Right kidney (tissue), 1 donor: Measurements from ENCODE around the gene KIF26B.
"Not testable (repeated sequence)": the region's sequence is repeated elsewhere in the genome, so short reads cannot be mapped to it uniquely, and the experiment has no call there.

ENCODE experiments used
- DNase-seq: peaks from one replicate; pipeline ENCODE4 v3.0.0-alpha.2; 2016

The KIF26B gene

GRCh38 chr1:245283001-245283400 is 128.2 kb downstream of the KIF26B start:
- DNase-seq, result no peak

DNA sequence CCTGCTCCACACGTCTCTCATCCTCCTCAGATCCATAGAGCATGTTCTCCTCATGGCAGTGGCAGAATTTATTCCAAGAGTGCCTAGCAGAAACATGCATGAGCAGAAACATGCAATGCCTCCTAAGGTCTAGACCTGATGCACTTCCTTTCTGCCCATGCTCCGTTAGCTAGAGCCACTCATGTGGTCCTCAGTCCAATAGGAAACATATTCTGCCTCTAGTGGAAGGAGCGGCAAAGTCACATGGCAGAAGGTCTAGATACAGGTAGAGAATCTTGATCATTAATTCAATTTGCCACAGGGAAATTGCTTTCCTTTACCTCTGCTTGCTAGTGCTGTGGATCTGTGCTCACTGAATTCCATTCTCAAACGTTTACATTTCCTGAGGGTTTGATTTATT is 130.4 kb downstream of the KIF26B start:
- no peak for DNase-seq

DNA sequence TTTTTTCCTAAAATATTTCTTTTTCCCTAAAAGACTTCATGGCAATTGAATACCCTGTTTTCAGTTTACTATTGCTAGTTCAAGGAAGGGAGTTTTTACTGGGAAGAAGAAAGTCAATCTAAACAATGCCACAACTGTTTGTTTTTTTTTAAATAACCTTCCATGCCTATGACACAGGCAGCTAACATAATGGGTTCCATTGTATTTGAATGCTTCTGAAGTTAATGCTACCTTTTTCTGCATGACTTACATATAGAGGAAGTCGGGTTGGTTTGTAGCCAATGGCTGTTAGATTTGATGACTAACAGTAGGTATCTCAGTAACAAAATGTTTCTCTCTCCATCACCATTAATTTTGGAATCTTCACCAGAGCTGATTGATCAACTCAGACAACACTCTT is 134.0 kb downstream of the KIF26B start:
- DNase-seq, result no peak

DNA sequence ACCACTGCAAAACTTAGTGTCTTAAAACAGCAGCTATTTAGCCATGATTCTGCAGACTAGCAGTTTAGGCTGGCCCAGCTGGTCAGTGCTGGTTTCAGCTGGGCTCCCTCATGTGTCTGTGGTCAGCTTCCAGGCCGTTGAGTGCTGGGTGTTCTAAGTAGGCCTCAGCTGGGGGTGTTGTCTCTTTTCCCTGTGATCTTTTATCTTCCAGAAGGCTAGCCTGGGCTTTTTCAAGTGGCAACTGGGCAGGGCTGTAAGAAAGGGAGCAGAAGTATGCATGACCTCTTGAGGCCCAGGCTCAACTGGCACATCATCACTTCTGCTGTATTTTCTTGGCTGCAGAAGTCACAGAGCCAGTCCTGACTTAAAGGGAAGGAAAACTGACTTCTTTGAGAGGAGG is 136.1 kb downstream of the KIF26B start:
- no peak for DNase-seq

- DNase-seq, result no peak
These were observed 136.6 kb downstream of the KIF26B start for GRCh38 chr1:245291351-245291750.

DNA sequence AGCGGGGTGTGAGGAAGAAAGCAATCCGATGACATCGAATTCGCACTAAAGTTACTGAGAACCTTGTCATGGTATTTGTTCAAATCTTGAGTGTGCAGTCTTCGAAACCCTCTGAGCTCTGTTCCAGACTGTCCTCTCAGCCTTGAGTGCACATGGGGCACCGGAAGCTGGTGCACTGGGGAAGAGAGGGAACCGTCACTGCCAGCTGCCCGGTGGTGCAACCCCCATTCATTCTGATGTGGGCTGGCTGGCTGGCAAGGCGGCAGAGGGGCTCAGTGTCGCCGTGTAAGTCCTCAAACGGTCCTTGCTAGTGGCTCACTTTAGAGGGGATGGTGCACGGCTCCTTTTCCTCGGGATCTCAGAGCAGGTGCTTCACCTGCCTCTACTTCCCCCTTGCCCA is 137.4 kb downstream of the KIF26B start:
- DNase-seq, result no peak

- no peak for DNase-seq
These were observed 137.8 kb downstream of the KIF26B start for GRCh38 chr1:245292553-245292952.

GRCh38 chr1:245294020-245294419 is 139.2 kb downstream of the KIF26B start:
- no peak for DNase-seq

- DNase-seq, result no peak
These were observed 144.0 kb downstream of the KIF26B start for GRCh38 chr1:245298781-245299180.

DNA sequence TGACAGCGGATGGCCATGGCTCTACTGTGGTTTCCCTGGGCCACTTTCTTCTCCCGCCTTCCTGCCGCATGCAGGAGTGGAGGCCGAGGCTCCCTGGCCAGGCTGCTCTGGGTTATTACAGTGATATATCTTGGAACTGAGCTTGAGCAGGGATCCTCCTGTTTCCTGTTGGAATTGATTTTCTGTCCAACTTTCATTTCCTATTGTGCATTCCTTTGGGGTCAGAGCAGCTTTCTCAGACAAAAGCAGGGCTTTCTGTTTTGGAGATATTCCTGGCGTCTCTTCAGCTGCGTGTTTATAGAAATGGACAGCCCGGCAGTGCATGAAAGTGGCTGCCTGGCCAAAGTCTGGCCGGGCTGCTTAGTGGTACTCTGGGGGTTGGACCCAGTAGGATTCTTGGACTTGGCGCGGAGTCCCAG is 146.4 kb downstream of the KIF26B start:
- no peak for DNase-seq

GRCh38 chr1:245301921-245302320 is 147.1 kb downstream of the KIF26B start:
- no peak for DNase-seq

GRCh38 chr1:245304698-245305097 is 149.9 kb downstream of the KIF26B start:
- no peak for DNase-seq

- no peak for DNase-seq
These were observed 151.2 kb downstream of the KIF26B start for GRCh38 chr1:245306020-245306419.

DNA sequence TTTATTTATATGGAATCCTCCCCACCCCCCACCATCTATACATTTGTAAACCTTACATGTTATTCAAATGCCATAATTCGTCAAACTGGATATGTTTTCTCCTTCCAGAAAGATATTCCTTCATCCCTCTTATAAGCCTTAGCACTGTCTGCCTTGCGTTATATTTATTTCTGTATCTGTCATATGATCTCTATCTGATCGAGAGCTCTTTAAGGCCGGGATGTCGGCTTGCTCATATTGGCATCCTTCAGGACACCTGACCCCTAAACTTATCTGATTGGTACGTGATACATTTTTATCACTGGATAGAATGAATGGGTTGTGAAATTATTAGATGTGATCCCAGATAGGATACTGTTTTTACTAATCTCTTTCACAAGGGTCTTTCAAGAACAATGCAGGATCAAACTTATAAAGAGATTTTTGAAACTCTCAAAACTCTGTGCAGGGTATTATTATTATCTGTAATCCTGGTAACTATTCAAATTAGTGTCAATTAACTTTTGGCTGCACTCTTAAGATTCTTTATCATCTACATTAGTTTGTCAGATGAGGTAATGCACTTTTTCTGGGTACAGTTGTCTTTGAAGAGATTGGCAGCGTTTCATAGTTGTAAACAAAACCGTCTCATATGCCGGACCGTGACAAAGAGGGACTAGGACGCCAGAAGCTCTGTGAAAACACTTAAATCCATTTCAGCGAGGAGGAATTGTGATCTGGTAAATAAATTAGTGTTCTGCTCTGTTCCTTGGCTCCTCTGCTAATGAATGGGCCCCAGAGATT is 152.0 kb downstream of the KIF26B start:
- DNase-seq, result no peak

- DNase-seq, result no peak
These were observed 156.1 kb downstream of the KIF26B start for GRCh38 chr1:245310571-245311531.

DNA sequence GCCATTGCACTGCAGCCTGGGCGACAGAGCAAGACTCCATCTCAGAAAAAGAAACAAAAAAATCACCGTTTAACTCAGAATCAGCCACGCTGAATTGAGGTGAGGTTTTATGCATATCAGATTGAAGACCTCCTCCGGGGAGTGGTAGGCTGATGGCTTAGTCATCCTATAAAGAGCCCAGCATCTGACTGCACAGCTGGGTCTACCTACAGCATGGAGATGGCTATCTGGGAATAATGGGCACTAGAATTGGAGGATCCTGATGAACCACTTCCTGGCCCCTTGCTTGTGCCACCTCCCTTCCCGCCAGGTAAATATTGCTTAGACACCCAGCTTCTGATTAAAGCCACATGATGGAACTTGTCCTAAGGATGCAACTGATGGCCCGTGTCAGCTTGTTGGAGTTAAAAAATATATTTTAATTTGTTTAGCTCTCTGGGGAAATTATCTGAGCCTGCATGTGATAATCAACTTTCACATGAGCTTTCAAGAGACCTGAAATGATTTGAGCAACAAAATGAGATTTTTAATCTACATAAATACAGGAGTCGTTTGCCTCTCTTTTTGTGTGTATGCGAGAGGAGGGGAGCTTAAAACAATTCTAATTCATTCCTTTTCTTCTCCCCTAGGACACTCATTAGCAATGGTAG is 157.2 kb downstream of the KIF26B start:
- DNase-seq, result no peak

GRCh38 chr1:245313576-245313975 is 158.8 kb downstream of the KIF26B start:
- DNase-seq, result no peak

DNA sequence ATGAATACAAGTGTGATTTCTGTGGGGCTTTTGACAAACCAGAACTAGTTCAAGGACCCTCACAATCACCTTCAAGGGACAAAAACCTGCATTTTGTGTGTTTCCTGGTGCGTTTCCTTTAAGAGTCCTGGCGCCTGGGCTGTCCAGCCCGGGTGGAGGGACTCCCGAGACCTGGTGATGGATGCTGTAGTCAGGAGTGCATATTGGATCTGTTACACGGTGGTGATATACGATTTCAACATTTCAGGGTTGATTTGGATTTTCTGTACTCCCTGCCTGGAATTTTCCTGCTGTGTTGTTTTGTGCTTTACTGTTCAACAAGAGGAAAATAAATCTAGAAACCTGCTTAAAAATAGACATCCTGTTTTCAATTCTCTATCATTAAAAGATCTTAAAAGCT is 162.0 kb downstream of the KIF26B start:
- no peak for DNase-seq

DNA sequence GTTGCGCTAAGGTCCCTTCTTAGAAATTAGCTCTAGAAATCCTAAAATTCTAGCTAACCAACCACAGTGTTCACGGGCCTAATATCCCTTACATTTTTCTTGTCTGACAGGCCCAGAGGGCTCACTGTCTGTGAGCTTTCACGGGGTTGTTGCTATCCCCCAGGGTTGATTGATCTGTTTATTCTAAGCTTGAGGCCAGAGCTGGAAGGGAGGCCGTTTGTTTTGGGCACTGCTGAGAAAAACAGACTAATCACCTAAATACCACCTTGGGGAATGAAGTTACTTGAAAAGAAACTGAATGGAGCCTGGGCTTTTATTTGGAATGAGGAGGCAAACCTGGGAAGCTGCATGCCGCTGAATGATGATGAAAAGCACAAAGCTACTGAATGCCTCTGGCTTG is 162.4 kb downstream of the KIF26B start:
- no peak for DNase-seq

DNA sequence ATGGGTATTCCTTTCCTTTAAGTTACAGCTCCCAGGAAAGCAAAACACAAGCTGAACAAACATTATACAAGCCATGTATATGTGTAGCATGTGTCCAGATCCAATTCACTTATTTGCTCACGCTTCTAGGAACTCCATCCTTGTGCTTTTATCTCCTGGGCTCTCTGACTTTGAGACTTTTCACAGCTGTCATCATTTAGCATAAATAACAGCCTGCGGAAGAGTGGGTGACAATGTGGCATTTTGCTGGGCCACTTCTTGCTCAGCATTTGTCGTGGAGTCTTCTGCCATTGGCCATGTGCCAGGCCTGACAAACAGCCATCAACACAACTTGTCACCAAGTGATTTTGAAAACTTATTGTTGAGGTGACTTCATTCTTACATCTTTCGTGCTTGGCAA is 164.3 kb downstream of the KIF26B start:
- no peak for DNase-seq

- no peak for DNase-seq
These were observed 167.9 kb downstream of the KIF26B start for GRCh38 chr1:245322673-245323072.

- DNase-seq, result not testable (repeated sequence)
These were observed 169.0 kb downstream of the KIF26B start for GRCh38 chr1:245323765-245324164.
